Neutrophil (primary cell): ENCODE measurements around the gene QKI.

Source experiments
- H3K27ac ChIP-seq: fragments of 200-600 bp; sonication (generic); 2 replicates; pipeline ENCODE4 v1.5.1; 2016; ENCODE audit warnings: mild to moderate bottlenecking, moderate library complexity
- H3K27me3 ChIP-seq: fragments of 200-600 bp; sonication (generic); 2 replicates; pipeline ENCODE4 v1.6.0; 2016; ENCODE audit warnings: mild to moderate bottlenecking
- H3K36me3 ChIP-seq: fragments of 200-600 bp; sonication (generic); 2 replicates; pipeline ENCODE4 v1.5.1; 2017
- H3K4me1 ChIP-seq, 2 experiments: fragments of 200-600 bp in 1 of 2; sonication (generic) in 1 of 2; 1 replicate in 1 of 2; 2 replicates in 1 of 2; pipeline versions ENCODE4 v1.5.1 to v1.6.1; 2013 to 2016; ENCODE audit warnings: low read depth in 1 of 2, low read length in 1 of 2, mild to moderate bottlenecking in 1 of 2, moderate library complexity in 1 of 2; ENCODE audit not compliant: control insufficient read depth in 1 of 2, insufficient read depth in 1 of 2
- H3K4me3 ChIP-seq, 2 experiments: fragments of 200-600 bp in 1 of 2; sonication (generic) in 1 of 2; 1 replicate in 1 of 2; 2 replicates in 1 of 2; pipeline ENCODE4 v1.5.1; 2013 to 2016; ENCODE audit warnings: low read depth in 1 of 2, low read length in 1 of 2, mild to moderate bottlenecking in 1 of 2, moderate library complexity in 1 of 2
- H3K9me3 ChIP-seq: fragments of 200-600 bp; sonication (generic); 2 replicates; pipeline ENCODE4 v1.5.1; 2016
- CTCF ChIP-seq: fragments of 200-600 bp; sonication (generic); IDR thresholded peaks from 2 replicates; pipeline ENCODE4 v1.5.1; 2016; ENCODE audit warnings: antibody characterized with exemption

Gene QKI

DNA sequence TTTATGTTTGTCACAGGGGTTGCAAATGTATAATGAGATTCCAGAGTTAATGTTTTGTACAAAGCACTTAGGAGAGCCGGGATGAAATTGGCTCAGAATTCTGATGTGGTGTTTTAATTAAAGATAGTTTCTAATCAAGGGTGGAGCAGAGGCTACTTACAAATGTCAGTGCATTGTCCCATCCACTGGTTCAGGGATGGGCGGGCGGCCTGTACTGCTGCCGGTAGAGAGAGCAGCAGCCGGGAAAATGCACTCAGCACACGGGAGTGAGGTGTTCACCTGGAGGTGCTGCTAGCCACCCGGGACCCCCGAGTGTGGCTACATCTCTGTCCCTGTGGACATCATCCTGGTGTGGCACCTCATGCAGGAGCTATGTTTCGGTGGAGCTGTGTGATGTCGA is 193.3 kb downstream of the QKI start:
- TF ChIP-seq CTCF = no peak
- H3K9me3 ChIP-seq = no peaks in the 10 kb centered on the region
- no peak overlapping the region for H3K4me3 ChIP-seq
- H3K4me1 ChIP-seq = no peaks in the 10 kb centered on the region
- no peak overlapping the region for H3K27ac ChIP-seq
- no peaks in the 10 kb centered on the region for H3K36me3 ChIP-seq
- peaks cover 5% of the 10 kb centered on the region for H3K27me3 ChIP-seq

GRCh38 chr6:163608204-163608644 is 193.7 kb downstream of the QKI start:
- H3K4me3 ChIP-seq = no peak overlapping the region
- H3K36me3 ChIP-seq = no peaks in the 10 kb centered on the region
- H3K9me3 ChIP-seq = no peaks in the 10 kb centered on the region
- TF ChIP-seq CTCF = no peak
- H3K27me3 ChIP-seq = peaks cover 5% of the 10 kb centered on the region
- H3K4me1 ChIP-seq = no peaks in the 10 kb centered on the region
- H3K27ac ChIP-seq = no peak overlapping the region

DNA sequence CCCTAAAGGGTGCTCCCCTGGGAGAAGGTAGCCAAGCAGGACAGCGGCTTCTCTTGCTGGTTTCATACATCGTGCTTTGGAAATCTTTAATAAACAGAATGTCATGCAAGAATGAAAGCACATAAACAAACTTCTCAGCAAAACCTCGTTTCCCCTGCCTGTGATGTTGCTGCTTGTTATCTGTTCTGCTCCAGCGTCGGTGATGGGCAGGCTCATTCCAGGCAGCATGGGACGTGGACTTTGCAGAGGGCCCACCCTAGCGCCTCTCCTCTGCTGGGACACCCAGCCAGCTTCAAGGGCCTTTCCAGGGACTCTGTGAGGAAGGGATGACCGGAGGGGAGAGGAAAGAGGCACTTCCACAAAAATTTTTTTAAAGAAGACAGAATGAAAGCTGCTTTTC is 197.7 kb downstream of the QKI start:
- no peaks in the 10 kb centered on the region for H3K36me3 ChIP-seq
- H3K4me1 ChIP-seq = no peaks in the 10 kb centered on the region
- TF ChIP-seq CTCF = no peak

DNA sequence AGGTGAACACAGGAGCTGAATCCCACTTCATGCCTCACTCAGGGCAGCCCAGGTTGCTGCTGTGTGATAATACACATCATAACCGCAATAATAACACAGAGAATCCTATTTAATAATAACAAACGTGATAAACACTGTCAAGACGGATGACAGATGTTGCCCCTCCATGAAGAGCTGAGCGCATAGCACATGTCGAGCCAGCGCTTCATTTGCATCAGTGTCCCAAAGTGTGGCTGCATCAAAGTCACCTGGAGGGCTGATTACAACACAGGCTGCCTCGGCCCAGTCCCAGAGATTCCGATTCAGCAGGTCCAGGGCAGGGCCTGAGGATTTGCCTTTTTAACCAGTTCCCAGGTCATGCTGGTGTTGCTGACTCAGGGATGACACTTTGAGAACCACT is 198.5 kb downstream of the QKI start:
- no peak overlapping the region for H3K27ac ChIP-seq
- TF ChIP-seq CTCF = no peak
- no peaks in the 10 kb centered on the region for H3K36me3 ChIP-seq
- H3K27me3 ChIP-seq = peaks cover 5% of the 10 kb centered on the region
- H3K4me1 ChIP-seq = no peaks in the 10 kb centered on the region
- H3K9me3 ChIP-seq = no peaks in the 10 kb centered on the region
- H3K4me3 ChIP-seq = no peak overlapping the region

More for the DNA sequence above, 197.7 kb downstream of the QKI start:
- Histone ChIP-seq H3K27me3 (peaks cover 5% of the 10 kb centered on the region), H3K27ac (no peak overlapping the region), H3K9me3 (no peaks in the 10 kb centered on the region), H3K4me3 (no peak overlapping the region)

- Histone ChIP-seq H3K9me3 (no peaks in the 10 kb centered on the region), H3K27ac (no peak overlapping the region), H3K36me3 (no peaks in the 10 kb centered on the region), H3K4me3 (no peak overlapping the region), H3K27me3 (peaks cover 2% of the 10 kb centered on the region), H3K4me1 (no peaks in the 10 kb centered on the region)
- no peak for TF ChIP-seq CTCF
Observed at GRCh38 chr6:163613668-163614067, 199.2 kb downstream of the QKI start.

GRCh38 chr6:163616452-163616851 is 201.9 kb downstream of the QKI start:
- H3K4me1 ChIP-seq = no peaks in the 10 kb centered on the region

More at GRCh38 chr6:163616452-163616851, 201.9 kb downstream of the QKI start:
- H3K27me3 ChIP-seq = no peaks in the 10 kb centered on the region
- TF ChIP-seq CTCF = no peak
- H3K27ac ChIP-seq = no peak overlapping the region
- H3K36me3 ChIP-seq = no peaks in the 10 kb centered on the region
- H3K9me3 ChIP-seq = no peaks in the 10 kb centered on the region
- no peak overlapping the region for H3K4me3 ChIP-seq
